Measurements from ENCODE around the gene PNLIPRP2.

PNLIPRP2 gene

GRCh38 chr10:116598329-116598728, 22.4 kb upstream of the PNLIPRP2 start:
- Histone ChIP-seq H3K9ac (ENCODE audit: low read depth, low read length) (no peak overlapping the region), H3K9me3 (ENCODE audit: insufficient read depth, low read depth, low read length) (no peaks in the 10 kb centered on the region), H3K36me3 (ENCODE audit: insufficient read depth, low read length) (no peaks in the 10 kb centered on the region), H3K4me1 (ENCODE audit: insufficient read depth, low read length) (no peaks in the 10 kb centered on the region), H3K27me3 (ENCODE audit: insufficient read depth, low read length) (no peaks in the 10 kb centered on the region), H3K4me3 (ENCODE audit: low read length) (no peak overlapping the region), H3K27ac (ENCODE audit: low read depth, low read length) (no peak overlapping the region)

- Histone ChIP-seq H3K36me3 (ENCODE audit: insufficient read depth, low read length) (no peaks in the 10 kb centered on the region), H3K4me3 (ENCODE audit: low read length) (no peak overlapping the region), H3K9me3 (ENCODE audit: insufficient read depth, low read depth, low read length) (no peaks in the 10 kb centered on the region), H3K4me1 (ENCODE audit: insufficient read depth, low read length) (no peaks in the 10 kb centered on the region), H3K27ac (ENCODE audit: low read depth, low read length) (no peak overlapping the region), H3K27me3 (ENCODE audit: insufficient read depth, low read length) (no peaks in the 10 kb centered on the region), H3K9ac (ENCODE audit: low read depth, low read length) (no peak overlapping the region)
- WGBS = 46% methylated on average over 5 of the region's 5 CpGs
These were observed 20.8 kb upstream of the PNLIPRP2 start for GRCh38 chr10:116599991-116600390.

GRCh38 chr10:116602648-116603400, 17.9 kb upstream of the PNLIPRP2 start:
- no peak overlapping the region for H3K4me3 ChIP-seq (ENCODE audit: low read length)
- no peaks in the 10 kb centered on the region for H3K9me3 ChIP-seq (ENCODE audit: insufficient read depth, low read depth, low read length)
- H3K27me3 ChIP-seq (ENCODE audit: insufficient read depth, low read length) = no peaks in the 10 kb centered on the region
- H3K36me3 ChIP-seq (ENCODE audit: insufficient read depth, low read length) = no peaks in the 10 kb centered on the region
- WGBS = 90% methylated on average over 10 of the region's 10 CpGs
- no peaks in the 10 kb centered on the region for H3K4me1 ChIP-seq (ENCODE audit: insufficient read depth, low read length)
- H3K9ac ChIP-seq (ENCODE audit: low read depth, low read length) = no peak overlapping the region
- H3K27ac ChIP-seq (ENCODE audit: low read depth, low read length) = no peak overlapping the region

GRCh38 chr10:116606061-116606483, 14.7 kb upstream of the PNLIPRP2 start:
- 82% methylated on average over 8 of the region's 8 CpGs for WGBS
- H3K9me3 ChIP-seq (ENCODE audit: insufficient read depth, low read depth, low read length) = no peaks in the 10 kb centered on the region
- H3K27ac ChIP-seq (ENCODE audit: low read depth, low read length) = no peak overlapping the region
- peaks cover 14% of the 10 kb centered on the region for H3K27me3 ChIP-seq (ENCODE audit: insufficient read depth, low read length)
- H3K9ac ChIP-seq (ENCODE audit: low read depth, low read length) = no peak overlapping the region
- no peaks in the 10 kb centered on the region for H3K36me3 ChIP-seq (ENCODE audit: insufficient read depth, low read length)
- no peaks in the 10 kb centered on the region for H3K4me1 ChIP-seq (ENCODE audit: insufficient read depth, low read length)
- H3K4me3 ChIP-seq (ENCODE audit: low read length) = no peak overlapping the region

- Histone ChIP-seq H3K9me3 (ENCODE audit: insufficient read depth, low read depth, low read length) (no peaks in the 10 kb centered on the region), H3K9ac (ENCODE audit: low read depth, low read length) (no peak overlapping the region), H3K27me3 (ENCODE audit: insufficient read depth, low read length) (peaks cover 14% of the 10 kb centered on the region), H3K27ac (ENCODE audit: low read depth, low read length) (no peak overlapping the region), H3K4me1 (ENCODE audit: insufficient read depth, low read length) (no peaks in the 10 kb centered on the region), H3K4me3 (ENCODE audit: low read length) (no peak overlapping the region), H3K36me3 (ENCODE audit: insufficient read depth, low read length) (no peaks in the 10 kb centered on the region)
- WGBS = 90% methylated on average over 6 of the region's 6 CpGs
These were observed 13.4 kb upstream of the PNLIPRP2 start for GRCh38 chr10:116607336-116607735.

- Histone ChIP-seq H3K9ac (ENCODE audit: low read depth, low read length) (peak overlapping the region; percentile 72), H3K36me3 (ENCODE audit: insufficient read depth, low read length) (no peaks in the 10 kb centered on the region), H3K4me1 (ENCODE audit: insufficient read depth, low read length) (no peaks in the 10 kb centered on the region), H3K27me3 (ENCODE audit: insufficient read depth, low read length) (peaks cover 14% of the 10 kb centered on the region), H3K27ac (ENCODE audit: low read depth, low read length) (no peak overlapping the region), H3K9me3 (ENCODE audit: insufficient read depth, low read depth, low read length) (no peaks in the 10 kb centered on the region), H3K4me3 (ENCODE audit: low read length) (peak overlapping the region; percentile 80)
- WGBS = 18% methylated on average over 41 of the region's 41 CpGs
These were observed 11.8 kb upstream of the PNLIPRP2 start for GRCh38 chr10:116608686-116609594.

GRCh38 chr10:116610443-116611152, 10.2 kb upstream of the PNLIPRP2 start:
- Histone ChIP-seq H3K27ac (ENCODE audit: low read depth, low read length) (no peak overlapping the region), H3K4me3 (ENCODE audit: low read length) (no peak overlapping the region), H3K9ac (ENCODE audit: low read depth, low read length) (no peak overlapping the region), H3K36me3 (ENCODE audit: insufficient read depth, low read length) (no peaks in the 10 kb centered on the region), H3K27me3 (ENCODE audit: insufficient read depth, low read length) (peaks cover 14% of the 10 kb centered on the region), H3K9me3 (ENCODE audit: insufficient read depth, low read depth, low read length) (no peaks in the 10 kb centered on the region), H3K4me1 (ENCODE audit: insufficient read depth, low read length) (no peaks in the 10 kb centered on the region)
- 96% methylated on average over 13 of the region's 13 CpGs for WGBS

- no peak overlapping the region for H3K27ac ChIP-seq (ENCODE audit: low read depth, low read length)
- no peaks in the 10 kb centered on the region for H3K4me1 ChIP-seq (ENCODE audit: insufficient read depth, low read length)
- no peaks in the 10 kb centered on the region for H3K36me3 ChIP-seq (ENCODE audit: insufficient read depth, low read length)
- WGBS = 90% methylated on average over 3 of the region's 3 CpGs
- H3K9me3 ChIP-seq (ENCODE audit: insufficient read depth, low read depth, low read length) = no peaks in the 10 kb centered on the region
- H3K4me3 ChIP-seq (ENCODE audit: low read length) = no peak overlapping the region
- peaks cover 14% of the 10 kb centered on the region for H3K27me3 ChIP-seq (ENCODE audit: insufficient read depth, low read length)
- no peak overlapping the region for H3K9ac ChIP-seq (ENCODE audit: low read depth, low read length)
These were observed 9.6 kb upstream of the PNLIPRP2 start for GRCh38 chr10:116611153-116611545.

- H3K36me3 ChIP-seq (ENCODE audit: insufficient read depth, low read length) = no peaks in the 10 kb centered on the region
- no peak overlapping the region for H3K27ac ChIP-seq (ENCODE audit: low read depth, low read length)
- WGBS = 96% methylated on average over 7 of the region's 8 CpGs
- no peaks in the 10 kb centered on the region for H3K4me1 ChIP-seq (ENCODE audit: insufficient read depth, low read length)
- H3K4me3 ChIP-seq (ENCODE audit: low read length) = no peak overlapping the region
- H3K9ac ChIP-seq (ENCODE audit: low read depth, low read length) = no peak overlapping the region
- H3K27me3 ChIP-seq (ENCODE audit: insufficient read depth, low read length) = peaks cover 14% of the 10 kb centered on the region
- H3K9me3 ChIP-seq (ENCODE audit: insufficient read depth, low read depth, low read length) = no peaks in the 10 kb centered on the region
These were observed 8.5 kb upstream of the PNLIPRP2 start for GRCh38 chr10:116612107-116612769.

- no peaks in the 10 kb centered on the region for H3K36me3 ChIP-seq (ENCODE audit: insufficient read depth, low read length)
- no peaks in the 10 kb centered on the region for H3K4me1 ChIP-seq (ENCODE audit: insufficient read depth, low read length)
- H3K27ac ChIP-seq (ENCODE audit: low read depth, low read length) = no peak overlapping the region
- no peak overlapping the region for H3K4me3 ChIP-seq (ENCODE audit: low read length)
- peaks cover 11% of the 10 kb centered on the region for H3K27me3 ChIP-seq (ENCODE audit: insufficient read depth, low read length)
- H3K9ac ChIP-seq (ENCODE audit: low read depth, low read length) = no peak overlapping the region
- 92% methylated on average over 2 of the region's 2 CpGs for WGBS
- H3K9me3 ChIP-seq (ENCODE audit: insufficient read depth, low read depth, low read length) = no peaks in the 10 kb centered on the region
These were observed 7.3 kb upstream of the PNLIPRP2 start for GRCh38 chr10:116613471-116613870.

Data from HUES64 (cell line).